HG03460 (cell line): ENCODE data around the gene POU3F3.
A peak's percentile ranks its signal among the peaks of the same experiment; 100 is the strongest.

Experiments used
- ATAC-seq: cut with Tn5 transposase; IDR thresholded peaks from one replicate; pipeline ENCODE4 v1.9.1; 2021; ENCODE audit not compliant: unreplicated experiment

Gene POU3F3

DNA sequence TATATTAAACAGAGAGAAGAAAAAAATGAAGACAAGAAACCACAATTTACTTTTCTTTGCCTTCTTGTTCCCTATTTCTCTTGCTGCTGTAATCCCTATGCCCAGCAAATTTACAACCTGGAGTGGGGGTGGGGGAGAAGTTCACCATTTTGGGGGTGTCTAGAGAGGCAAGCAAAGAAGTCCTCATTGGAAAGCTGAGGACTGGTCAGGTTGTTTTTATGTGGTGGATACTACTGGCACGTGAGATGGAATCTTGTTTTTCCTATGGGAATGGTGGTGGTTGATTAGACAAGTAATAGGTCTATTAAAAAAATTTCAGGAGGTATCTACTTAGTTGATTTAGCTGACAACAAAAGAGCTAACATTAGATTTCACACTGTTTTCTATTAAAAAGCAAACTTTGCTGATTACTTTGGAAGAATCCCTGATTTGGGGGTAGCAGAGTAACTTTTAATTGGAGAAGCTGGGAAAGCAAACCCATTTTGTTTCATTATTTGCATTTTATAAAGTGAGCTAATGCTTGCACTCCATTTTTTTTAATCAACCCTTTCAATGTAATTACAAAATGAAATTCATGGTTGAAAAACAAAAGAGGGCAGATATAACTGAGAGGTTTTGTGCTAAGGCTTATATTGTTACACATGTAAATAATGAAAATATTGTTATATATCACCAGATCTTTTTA, 6.0 kb downstream of the POU3F3 start:
- ATAC-seq = no peak

DNA sequence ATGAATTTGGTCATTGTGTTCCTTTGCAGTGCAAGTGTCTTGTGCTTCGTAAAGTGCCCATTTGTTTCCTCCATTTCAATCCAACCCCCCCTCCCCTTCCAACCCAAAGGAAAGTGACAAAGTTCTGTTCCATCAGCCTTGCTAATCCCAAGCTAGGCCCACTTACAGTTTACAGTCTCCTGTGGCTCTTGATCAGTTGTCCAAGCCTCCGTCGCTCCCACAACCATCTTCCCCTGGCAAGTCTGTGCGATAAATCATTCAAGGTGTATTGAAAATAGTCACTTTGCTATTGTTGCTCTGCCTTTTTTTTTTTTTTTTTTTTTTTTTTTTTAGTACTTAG, 6.5 kb downstream of the POU3F3 start:
- no peak for ATAC-seq

DNA sequence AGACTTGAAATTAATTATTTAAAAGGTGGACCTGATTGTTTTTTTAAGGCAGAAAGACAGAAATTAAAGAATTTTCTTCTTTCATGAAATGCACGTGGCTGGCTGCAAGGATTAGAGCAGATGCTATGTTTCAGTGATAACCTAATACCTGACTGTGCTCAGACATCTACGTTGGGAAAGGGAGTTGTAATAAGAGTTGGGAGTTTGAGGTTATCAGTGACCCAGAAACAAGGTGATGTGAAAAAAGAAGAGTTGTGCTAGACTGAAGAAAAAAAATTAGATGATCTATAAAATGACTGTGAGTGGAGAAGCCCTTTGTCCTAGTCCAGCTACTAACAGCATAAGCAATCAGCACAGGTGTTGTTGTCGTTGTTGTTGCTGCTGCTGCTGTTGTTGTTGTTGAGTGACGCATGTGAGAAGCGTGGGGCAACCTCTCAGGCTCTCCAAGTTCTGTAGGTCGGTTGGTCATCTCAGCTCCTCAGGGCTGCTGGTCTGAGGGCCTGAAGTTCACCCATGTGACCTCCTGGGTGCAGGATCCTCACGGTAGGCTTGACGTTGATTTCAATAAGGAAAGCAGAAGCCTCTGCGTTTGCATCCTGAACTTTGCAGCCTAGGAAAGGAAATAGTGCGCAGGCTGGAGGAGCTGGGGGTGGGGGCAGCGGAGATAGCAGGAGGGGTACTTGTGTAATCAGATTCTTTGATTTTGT, 7.6 kb downstream of the POU3F3 start:
- no peak for ATAC-seq

DNA sequence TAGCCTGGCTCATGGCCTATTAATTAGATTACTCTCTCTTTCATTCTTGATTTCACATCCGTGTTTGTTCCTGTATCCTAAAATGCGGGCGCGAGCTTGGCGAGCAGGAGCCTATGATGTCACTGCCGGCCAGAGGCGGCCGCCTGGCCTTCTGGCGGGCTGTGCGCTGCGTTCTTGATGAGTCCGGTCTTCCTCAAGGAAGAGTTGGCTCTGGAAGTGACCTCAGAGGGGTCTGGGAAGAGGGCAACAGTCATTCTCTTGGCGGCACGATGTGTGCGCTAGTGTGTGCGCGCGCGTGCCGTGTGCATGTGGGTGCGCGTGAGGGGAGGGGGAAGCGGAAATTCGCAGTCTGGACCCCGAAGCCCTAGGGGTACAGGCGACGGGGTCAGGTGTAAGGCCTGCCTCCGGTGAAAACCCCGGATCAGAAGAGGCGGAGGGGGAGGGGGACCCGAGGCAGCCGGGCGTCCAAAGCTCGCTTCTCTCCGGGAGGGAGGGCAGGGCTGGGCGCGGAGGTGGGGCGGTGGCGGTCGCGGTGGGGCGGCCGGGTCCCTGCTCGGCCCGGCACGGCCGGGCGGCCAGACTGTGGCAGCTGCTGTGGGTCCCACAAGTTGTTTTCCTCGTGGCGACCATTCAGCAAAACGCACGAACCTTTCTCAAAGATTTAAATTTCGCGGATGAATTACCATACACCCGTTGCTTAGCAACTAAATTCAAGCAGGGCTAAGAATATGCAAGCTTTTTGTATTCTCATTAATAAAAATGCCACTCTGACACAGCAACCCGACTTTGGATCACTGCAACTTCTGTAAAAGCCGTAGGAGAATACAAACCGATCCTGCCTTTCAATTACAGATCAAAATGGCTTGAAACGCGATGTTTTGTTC, 8.4 kb downstream of the POU3F3 start:
- no peak for ATAC-seq

DNA sequence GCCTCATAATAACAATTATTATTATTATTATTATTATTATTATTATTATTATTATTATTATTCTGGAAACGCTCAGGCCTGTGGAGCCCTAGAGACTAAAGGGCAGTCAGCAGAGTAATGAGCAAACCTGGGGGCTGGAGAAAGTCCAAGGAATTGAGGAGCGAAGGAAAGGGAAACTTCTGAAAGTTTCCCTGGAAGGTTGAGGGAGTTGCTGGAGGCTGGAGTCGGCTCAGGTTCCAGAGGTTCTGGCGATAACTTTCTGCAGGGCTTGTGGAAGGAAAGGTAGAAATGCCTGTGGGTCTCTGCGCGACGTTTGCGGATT, 9.2 kb downstream of the POU3F3 start:
- no peak for ATAC-seq

DNA sequence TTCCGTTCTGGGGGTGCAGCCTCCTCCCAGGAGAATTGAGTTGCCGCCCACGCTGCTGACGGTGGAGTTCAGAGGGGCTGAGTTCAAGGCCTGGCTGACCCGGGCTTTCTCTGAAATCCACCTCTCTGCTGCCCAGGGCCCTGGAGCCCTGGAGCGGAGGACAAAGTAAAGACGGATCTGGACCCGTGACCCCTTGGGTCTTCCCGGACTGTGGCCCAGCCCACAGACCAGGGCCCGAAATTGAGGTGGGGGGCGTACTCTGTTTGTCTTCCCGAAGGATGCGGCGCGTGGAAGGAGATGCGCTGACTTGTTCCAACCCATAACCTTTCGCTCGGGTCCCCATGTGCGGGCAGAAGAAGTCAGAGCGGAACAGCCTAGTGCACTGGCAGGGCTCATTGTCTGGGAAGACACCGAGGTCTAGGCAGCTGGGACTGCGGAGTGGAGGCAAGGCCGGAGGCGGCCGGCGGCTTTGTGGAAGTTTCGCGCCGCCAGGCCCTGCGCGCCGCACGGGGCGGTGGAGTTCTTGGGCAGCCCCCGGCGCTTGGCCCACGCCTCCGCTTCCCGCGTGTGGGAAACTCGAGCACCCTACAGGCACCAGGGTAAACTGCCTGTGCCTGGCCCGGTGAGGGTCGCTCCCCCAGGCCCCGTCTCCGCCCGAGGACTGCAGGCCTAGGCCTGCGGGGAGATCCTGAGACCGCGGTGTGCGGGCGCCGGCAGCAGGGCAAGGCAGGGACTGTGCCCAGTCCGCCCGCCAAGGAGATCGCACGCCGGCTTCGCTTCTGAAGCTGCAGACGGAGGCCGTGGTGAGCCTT, 9.8 kb downstream of the POU3F3 start:
- ATAC-seq = no peak

DNA sequence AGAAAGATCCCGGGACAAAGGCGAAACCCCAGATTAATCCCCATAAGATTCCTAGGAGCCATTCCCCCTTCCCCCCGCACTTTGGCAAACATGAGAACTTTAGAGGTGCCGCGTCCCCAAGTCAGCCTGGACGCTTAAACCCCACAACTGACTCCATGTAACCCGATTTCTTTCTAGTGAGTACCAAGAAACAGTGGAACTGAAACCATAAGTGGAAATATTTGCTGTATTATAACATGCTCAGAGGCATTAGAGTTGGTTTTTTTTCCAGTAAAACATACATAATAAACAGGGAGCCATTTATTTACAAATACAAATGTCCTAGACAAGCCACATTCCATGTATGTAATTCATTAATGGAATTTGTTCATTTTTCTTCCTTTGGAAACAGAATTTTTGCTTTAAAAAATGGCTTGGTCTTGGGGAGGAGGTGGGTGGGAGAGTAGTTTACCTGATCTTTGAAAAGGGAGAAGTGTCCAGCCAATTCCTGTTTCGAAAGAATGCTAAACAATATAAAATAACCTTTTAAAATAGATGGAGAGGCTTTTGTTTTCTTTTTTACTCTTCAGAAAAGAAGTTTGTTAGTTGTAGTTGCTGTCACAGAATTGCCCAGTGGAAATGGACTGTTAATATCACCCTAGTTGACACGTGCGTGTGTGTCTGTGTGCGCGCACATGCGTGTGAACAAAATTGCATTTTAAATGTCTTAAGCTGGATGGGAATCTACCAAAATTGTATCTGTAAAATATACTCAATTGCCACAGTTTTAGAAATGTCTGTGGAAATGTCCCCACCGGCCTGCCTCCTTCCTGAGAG, 10.6 kb downstream of the POU3F3 start:
- no peak for ATAC-seq

DNA sequence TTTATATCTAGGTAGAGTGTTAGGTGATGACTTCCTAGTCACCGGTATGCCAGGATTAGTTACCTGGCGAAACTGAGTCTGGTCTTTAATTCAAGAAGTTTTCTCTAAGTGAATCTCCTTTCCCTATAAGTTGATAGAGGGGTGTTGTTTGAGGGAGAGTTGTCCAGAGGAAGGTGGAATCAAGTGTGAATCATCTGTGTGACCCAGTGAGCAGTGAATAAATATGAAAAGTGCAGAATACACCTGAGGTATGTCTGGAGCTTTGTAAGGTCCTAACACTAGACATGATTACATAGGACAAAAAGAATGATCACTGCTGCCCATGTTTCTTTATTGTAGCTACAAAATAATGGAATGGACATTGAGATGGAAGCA, 11.2 kb downstream of the POU3F3 start:
- no peak for ATAC-seq

DNA sequence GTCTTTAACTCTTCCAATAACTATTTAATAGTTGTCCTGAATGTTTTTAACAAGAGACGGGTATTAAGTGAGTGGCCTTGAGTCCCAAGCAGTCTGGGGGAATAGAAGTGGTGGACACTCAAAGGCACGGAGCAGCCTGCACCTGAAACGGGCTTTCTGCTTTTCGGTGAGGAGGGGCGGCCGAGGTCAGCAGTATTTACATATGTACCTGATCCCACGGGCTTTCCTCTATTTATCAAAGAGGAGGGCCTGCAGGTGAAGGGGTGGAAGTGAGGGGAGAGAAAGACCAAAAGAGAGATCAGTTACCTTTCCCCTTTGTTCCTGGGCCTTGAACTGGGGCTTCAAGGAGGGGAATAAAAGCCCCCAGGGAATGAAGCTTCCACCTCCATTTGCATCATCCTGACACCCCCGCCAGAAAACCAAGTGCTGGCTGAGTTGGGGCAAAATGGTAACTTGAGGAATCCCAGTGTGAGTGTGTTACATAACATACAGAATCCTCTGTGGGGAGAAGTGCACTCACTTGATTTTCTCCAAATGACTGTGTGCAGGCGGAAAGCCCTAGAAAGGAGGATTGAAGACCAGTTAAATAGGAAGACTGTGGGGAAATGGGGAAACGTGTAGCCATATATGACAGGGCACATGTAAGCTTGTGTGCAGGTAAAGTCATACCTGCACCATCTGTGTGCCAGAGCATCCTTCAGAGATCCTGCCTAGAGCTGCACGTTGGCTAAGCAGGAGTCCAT, 12.4 kb downstream of the POU3F3 start:
- ATAC-seq = no peak

DNA sequence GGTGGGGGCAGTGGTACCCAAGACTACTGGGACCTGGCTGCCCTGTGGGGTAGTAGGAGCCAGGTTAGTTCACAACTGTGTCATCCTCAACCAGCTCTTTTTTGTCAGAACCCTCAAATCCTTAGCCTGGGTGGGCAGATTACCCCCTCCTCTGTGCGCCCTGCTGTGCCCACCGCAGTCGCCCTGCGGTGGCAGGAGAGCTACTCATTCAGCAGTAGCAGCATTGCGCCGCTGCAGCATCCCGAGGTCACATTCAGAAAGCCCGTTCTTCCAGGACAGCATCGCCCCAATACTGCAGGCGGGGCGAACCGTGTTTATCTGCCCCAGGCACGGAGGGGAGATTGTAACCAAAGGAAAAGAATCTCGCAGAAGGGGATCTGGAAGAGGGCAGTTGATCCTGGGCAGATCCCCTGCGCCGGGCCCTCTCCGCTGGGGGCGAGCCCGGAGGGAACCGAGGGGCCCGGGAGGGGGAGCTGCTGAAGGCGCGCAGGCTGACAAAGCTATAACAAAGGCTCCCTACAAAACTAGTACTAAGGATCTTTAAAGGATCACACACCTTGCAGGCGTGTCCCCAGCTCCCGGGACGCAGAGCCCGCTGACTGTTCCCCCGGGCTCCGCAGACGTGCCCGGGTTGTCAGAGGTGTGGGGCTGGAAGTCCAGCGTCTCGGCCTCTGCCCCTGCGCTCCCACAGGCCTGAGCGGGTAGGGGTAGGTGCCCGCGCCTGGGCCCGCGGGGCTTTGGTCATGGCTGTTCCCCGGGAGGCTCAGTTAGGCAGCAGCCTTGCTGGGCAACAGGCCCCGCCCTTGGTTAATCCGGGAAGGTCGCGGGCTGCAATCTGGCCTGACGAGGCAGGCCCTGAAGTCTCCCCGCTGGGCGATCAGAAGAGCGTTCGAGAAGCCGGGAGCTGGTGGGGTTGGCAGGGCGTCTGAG, 13.2 kb downstream of the POU3F3 start:
- no peak for ATAC-seq

DNA sequence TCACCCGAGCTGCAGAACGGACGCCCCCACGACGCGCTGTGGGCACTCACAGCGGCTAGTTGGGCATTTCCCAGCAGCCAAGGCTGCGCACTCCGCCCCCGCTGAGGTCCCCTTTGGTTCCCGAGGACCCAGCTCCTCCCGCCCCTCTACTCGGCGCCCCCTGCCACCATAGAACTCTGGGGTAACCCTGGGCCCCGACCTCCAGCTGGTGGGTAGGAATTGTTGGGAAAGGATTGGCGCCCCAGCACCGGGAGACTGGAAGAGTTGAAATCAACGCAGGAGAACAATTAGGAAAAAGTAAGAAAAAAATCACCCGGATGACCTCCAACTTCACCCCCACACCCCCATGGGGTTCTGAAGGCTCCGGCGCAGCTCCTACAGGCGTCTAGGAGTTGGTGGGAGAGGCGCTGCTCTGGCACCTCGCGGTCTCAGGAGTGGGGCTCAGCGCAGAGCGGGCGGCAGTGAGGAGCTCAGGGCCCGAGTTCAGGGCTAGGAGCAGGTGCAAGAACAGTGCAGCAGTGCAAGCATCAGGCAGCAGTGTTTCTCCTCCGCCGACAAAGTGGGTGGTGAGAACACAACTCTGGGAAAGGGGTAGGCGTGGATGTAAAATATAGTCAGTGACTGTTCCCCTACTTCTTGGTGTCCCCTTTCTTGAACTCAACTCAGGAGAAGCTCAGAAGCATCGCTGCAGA, 14.0 kb downstream of the POU3F3 start:
- ATAC-seq = no peak

DNA sequence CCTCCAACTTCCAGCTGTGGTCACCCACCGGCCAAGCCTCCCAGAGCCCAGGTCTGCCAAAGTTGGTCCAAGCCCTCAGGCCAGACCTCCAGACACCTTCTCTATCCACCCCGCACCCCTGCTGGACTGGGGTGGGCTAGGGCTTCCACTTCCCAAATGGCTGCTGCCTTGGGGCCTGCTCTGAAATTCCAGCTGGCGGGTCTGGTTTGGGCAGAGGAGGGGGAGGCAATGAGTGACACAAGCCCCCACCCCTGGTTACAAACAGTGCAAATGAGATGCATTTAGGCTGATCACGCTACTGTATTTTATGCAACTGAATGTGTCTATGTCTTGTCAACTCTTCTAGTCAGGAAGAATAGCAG, 14.6 kb downstream of the POU3F3 start:
- no peak for ATAC-seq

DNA sequence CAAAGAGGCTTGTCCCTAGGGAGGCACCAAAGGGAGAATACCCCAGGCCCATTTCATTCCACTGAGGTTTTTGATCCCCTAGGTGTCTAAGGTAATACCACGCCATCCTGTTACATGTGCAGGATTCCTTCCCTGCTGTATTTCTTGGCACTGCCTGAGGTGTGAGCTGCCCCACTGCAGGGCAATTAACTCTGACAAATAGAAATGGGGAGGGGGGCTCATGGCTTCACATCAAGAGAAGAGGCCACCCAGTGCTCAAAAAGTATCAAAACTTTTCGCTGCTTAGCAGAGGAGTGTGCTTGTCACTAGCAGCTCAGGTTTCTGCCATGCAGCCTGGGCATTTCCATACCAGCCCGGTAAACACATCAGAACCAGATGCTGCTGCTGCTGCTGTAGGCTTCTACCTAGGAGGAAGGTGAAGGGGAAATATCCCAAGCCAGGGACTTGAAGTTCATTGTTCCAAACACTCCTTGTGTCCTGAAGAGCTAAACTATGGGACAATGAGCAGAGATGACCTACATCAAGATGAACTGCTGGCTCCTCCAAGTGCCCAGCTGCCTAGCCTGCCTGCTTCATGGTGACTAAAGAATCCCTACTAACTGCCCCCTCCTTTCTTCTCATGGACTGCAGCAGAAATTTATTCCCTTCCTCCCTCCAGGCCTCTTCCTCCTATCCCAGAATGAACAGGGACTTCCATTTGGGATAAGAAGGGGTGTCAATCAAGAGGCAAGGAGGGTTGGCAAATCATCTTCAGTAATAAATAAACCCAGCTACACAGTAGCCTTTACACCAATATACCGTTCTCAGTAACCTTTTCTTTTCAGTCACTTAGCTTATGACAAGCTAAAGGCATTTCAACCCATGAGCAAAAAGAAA, 16.4 kb downstream of the POU3F3 start:
- no peak for ATAC-seq

DNA sequence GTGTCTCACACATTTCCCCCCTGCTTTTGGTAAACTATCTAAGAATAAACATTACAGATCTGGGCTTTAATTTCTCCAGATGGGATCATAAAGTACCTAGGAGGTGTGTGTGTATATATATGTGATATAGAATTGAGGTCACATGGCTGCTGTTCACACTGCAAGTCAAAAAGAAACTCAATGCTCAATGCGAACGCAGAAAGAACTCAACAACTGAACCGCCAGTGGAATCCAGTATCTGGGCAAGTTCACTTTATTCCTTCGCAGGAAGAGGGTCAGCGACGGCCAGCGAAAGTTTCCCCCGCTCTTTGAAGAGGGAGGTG, 17.7 kb downstream of the POU3F3 start:
- no peak for ATAC-seq

DNA sequence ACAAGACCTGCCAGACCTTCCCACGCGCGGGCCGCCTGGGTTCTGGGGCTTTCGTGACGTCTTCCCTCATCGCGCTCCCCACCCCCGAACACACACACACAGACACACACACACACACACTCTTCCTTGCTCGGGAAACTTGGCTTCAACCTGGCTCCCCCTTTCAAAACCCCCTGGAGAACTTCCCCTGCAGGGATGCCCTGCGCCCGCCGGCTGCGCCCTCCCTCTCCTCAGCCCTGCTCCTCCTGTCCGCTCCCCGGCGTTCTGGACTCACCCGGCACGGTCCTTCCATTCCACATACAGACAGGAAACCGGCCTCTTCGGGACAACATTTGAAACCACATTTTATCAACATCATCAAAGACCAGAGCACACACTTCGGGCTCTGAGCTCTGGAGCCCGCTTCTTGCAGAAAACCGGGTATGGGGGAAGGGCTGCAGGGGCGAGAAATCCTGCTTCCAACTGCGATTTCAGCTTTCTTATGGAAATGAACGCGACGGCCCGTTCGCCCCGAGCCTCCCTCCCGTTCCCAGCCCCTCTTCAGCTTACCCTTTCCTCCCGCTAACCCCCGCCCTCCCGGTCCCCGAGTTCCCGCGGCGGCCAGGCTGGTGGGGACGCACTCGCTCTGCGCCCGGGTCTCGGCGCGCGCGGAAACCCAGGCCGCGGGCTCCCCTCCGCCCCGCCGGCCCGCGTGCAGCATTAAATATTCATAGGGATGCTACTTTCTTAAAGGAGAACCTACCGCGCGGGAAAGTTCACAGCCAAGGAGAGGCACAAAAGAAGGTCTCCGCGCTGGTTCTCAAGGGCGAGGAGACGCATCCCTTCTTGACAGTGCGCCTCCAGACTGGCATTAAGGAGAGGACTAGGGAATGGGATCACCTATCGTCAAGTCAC, 18.3 kb downstream of the POU3F3 start:
- ATAC-seq = no peak

DNA sequence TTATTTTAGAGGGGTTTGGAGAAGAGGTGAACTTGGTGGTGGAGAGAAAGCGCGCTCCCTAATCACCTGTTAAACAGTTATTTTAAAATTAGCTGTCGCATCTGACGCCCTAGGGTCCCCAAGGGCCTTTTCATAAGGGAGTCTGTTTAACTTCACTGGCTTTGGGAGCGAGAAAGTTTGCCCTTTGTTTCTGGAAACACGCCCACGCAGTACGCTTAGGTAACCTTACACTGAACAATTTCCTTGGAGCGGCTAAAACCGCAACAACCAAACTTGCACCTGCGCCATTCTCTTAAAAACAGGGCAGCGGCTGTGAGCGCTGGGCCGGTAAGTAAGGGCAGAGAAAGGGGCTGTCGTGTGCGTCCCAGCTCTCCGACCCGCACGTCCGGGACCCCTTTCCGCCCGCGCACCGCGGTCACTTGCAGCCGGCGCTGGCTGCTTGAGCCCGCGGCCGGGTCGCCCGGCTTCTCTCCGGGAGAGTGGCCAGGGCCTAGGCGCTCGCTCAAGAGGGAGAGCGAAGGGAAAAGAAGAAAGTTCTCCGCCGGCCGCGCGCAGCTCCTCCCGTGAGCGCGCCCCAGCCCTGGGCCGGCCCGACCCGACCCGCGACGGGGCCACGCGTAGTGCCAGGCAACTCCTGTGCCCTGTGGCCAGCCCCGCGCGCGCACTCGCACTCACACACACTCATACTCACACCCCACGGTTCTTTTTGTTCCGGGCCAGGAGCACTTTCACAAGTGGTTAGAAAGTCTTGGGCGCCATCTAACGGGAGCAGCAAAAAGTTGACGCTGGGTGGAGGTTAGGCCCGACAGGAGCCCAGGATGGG, 19.2 kb downstream of the POU3F3 start:
- peak; percentile 89 for ATAC-seq
